HepG2 (cell line): ENCODE results near the gene HAGH. TPM values are rescaled to one million over a fixed set of nuclear protein-coding genes. Genes with fewer than 3 reads are reported as not detected.
A peak's percentile ranks its signal among the peaks of the same experiment; 100 is the strongest.

Experiments used
- CC2D1A ChIP-seq: sonication (generic); formaldehyde crosslinking; IDR thresholded peaks from 2 replicates; pipeline ENCODE4 v1.8.1; 2023; ENCODE audit warnings: mild to moderate bottlenecking, missing genetic modification reagents
- KLF15 ChIP-seq: sonication (generic); formaldehyde crosslinking; IDR thresholded peaks from 2 replicates; pipeline ENCODE4 v1.8.1; 2023; ENCODE audit warnings: borderline replicate concordance, mild to moderate bottlenecking, inconsistent platforms, missing genetic modification reagents, mixed read lengths
- MAFF ChIP-seq: IDR thresholded peaks from 2 replicates; pipeline ENCODE4 v1.6.1; 2011; ENCODE audit warnings: low read depth, low read length, improper control_type of control experiment
- MXI1 ChIP-seq: IDR thresholded peaks from 3 replicates; pipeline ENCODE4 v1.6.1; 2012; ENCODE audit warnings: low read depth, low read length, inconsistent platforms, borderline replicate concordance
- NCOR1 ChIP-seq: fragments of 200-600 bp; sonication (generic); IDR thresholded peaks from 2 replicates; pipeline ENCODE4 v1.7.0; 2017; ENCODE audit warnings: antibody characterized with exemption, low read length, borderline replicate concordance
- POGZ ChIP-seq: sonication (generic); formaldehyde crosslinking; IDR thresholded peaks from 2 replicates; pipeline ENCODE4 v1.4.0; 2020; ENCODE audit warnings: mild to moderate bottlenecking, missing genetic modification reagents
- SETDB1 ChIP-seq: sonication (generic); formaldehyde crosslinking; IDR thresholded peaks from 2 replicates; pipeline ENCODE4 v1.5.1; 2020; ENCODE audit warnings: missing genetic modification reagents, mild to moderate bottlenecking, borderline replicate concordance
- SIX1 ChIP-seq: sonication (generic); formaldehyde crosslinking; IDR thresholded peaks from 2 replicates; pipeline ENCODE4 v1.4.0; 2020; ENCODE audit warnings: missing genetic modification reagents, borderline replicate concordance
- ZC3H13 ChIP-seq: sonication (generic); formaldehyde crosslinking; IDR thresholded peaks from 2 replicates; pipeline ENCODE4 v1.8.1; 2023; ENCODE audit warnings: mild to moderate bottlenecking, missing genetic modification reagents, moderate library complexity
- ZNF713 ChIP-seq: sonication (generic); formaldehyde crosslinking; IDR thresholded peaks from 2 replicates; pipeline ENCODE4 v1.4.0; 2020; ENCODE audit warnings: mild to moderate bottlenecking, missing genetic modification reagents
- polyA plus RNA-seq, 8 experiments: library from polyadenylated mRNA; depleted of rRNA in 3 of 8; stranded (reverse) in 7 of 8; unstranded in 1 of 8; fragments of >200 nt; fragmentation: Illumina TruSeq in 4 of 8; extraction: Trizol in 4 of 8; gene quantifications; 2 replicates each; pipeline versions ENCODE4 v1.2.1 to v1.2.3, GENCODE V29; 2011 to 2016; ENCODE audit warnings: low read depth in 4 of 8, missing spikeins in 1 of 8, mixed read lengths in 1 of 8; ENCODE audit not compliant: insufficient read depth in 1 of 8
- total RNA-seq, 5 experiments: library from RNA; depleted of rRNA; stranded (reverse); fragments of >200 nt; fragmentation: Illumina TruSeq; extraction: Trizol; gene quantifications; 2 replicates each; pipeline ENCODE4 v1.2.3, GENCODE V29; 2016; ENCODE audit warnings: low read depth in 1 of 5
- TF ChIP-seq, protein P1 (sequence below): sonication (generic); formaldehyde crosslinking; IDR thresholded peaks from 2 replicates; pipeline ENCODE4 v1.4.0; 2020; ENCODE audit warnings: missing genetic modification reagents
- TF ChIP-seq, protein P2 (sequence below): sonication (generic); formaldehyde crosslinking; conservative IDR thresholded peaks from 2 replicates; pipeline ENCODE4 v1.5.0; 2020; ENCODE audit warnings: missing genetic modification reagents

HAGH gene
- total and polyA plus RNA-seq, 2 of the 13 experiments (the other 11 are each of a cell fraction or from before 2014, with no cell fraction given) = 70.4 to 95.4 TPM

- no peak for TF ChIP-seq CC2D1A (CRISPR knock-in tag)
- peak; percentile 32; the same call in 1 of the 2 replicates for TF ChIP-seq POGZ (CRISPR knock-in tag)
- no peak for TF ChIP-seq NCOR1
- no peak for TF ChIP-seq SIX1
- TF ChIP-seq, protein P1, sequence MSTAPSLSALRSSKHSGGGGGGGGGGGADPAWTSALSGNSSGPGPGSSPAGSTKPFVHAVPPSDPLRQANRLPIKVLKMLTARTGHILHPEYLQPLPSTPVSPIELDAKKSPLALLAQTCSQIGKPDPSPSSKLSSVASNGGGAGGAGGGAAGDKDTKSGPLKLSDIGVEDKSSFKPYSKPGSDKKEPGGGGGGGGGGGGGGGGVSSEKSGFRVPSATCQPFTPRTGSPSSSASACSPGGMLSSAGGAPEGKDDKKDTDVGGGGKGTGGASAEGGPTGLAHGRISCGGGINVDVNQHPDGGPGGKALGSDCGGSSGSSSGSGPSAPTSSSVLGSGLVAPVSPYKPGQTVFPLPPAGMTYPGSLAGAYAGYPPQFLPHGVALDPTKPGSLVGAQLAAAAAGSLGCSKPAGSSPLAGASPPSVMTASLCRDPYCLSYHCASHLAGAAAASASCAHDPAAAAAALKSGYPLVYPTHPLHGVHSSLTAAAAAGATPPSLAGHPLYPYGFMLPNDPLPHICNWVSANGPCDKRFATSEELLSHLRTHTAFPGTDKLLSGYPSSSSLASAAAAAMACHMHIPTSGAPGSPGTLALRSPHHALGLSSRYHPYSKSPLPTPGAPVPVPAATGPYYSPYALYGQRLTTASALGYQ (CRISPR knock-in tag) = no peak
- TF ChIP-seq ZC3H13 (CRISPR knock-in tag) = no peak
- no peak for TF ChIP-seq MAFF
- TF ChIP-seq KLF15 (CRISPR knock-in tag) = no peak
- TF ChIP-seq, protein P2, sequence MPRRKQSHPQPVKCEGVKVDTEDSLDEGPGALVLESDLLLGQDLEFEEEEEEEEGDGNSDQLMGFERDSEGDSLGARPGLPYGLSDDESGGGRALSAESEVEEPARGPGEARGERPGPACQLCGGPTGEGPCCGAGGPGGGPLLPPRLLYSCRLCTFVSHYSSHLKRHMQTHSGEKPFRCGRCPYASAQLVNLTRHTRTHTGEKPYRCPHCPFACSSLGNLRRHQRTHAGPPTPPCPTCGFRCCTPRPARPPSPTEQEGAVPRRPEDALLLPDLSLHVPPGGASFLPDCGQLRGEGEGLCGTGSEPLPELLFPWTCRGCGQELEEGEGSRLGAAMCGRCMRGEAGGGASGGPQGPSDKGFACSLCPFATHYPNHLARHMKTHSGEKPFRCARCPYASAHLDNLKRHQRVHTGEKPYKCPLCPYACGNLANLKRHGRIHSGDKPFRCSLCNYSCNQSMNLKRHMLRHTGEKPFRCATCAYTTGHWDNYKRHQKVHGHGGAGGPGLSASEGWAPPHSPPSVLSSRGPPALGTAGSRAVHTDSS (CRISPR knock-in tag) = no peak
- no peak for TF ChIP-seq ZNF713 (CRISPR knock-in tag)
- peak; percentile 38; the same call in 1 of the 3 replicates for TF ChIP-seq MXI1
- TF ChIP-seq SETDB1 (CRISPR knock-in tag) = no peak
These were observed 43.9 kb upstream of the HAGH start (continued) for GRCh38 chr16:1870365-1871082.
